Uterus (tissue), 2 donors: ENCODE measurements around the gene GNG8.

Source experiments
- CTCF ChIP-seq, 4 experiments: fragments of 200-600 bp in 2 of 4; fragments of 450-650 bp in 2 of 4; sonication (generic) in 2 of 4; IDR thresholded peaks; one replicate each; pipeline ENCODE4 v1.5.1; 2016 to 2019; ENCODE audit warnings: antibody characterized with exemption in 4 of 4, mild to moderate bottlenecking in 2 of 4, moderate library complexity in 1 of 4
- POLR2A ChIP-seq, 2 donors: fragments of 450-650 bp; IDR thresholded peaks; one replicate each; pipeline ENCODE4 v1.6.1; 2016; ENCODE audit warnings: antibody characterized with exemption in 2 of 2, mild to moderate bottlenecking in 1 of 2, moderate library complexity in 1 of 2

DNA sequence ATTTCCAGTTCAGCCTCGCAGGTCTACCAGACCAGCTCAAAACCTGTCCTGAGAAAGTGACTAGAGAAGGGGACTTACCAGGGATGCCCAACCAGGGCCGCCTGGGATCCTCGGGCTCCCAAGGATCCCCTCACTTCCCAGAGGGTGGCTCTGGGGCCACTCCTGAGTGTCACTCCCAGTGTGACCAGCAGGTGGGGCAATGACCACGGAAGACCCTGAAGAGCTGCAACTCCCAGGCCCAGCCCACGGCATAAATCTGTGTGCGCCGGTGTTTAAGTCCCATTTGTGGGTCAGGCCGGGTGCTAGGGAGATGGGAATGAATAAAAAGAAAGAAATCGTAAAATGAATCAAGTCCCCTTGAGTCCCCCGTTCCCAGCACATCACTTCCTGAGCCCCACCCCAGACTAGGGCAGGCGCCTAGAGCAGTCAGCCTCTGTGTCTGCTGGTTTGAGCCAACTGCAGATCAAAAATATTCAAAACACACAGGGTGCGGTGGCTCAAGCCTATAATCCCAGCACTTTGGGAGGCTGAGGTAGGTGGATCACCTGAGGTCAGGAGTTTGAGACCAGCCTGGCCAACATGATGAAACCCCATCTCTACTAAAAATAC lies 21.8 kb downstream of the GNG8 start:
- TF ChIP-seq CTCF (IDR thresholded peaks at IDR 0.05) = peak; percentile 85 to 93 (median 92)
- TF ChIP-seq POLR2A (IDR thresholded peaks at IDR 0.05) = no peak
